Measurements from ENCODE around the gene MYH10. TPM values are rescaled to one million over a fixed set of nuclear protein-coding genes. Genes with fewer than 3 reads are reported as not detected.

MYH10 gene
- total RNA-seq (ENCODE audit: low replicate concordance): 90.8 and 827 TPM in 2 replicates

GRCh38 chr17:8630227-8630801 is at the start of gene MYH10:
Gene MYH10 (minus strand): TSS chr17:8630725. CDS start chr17:8623246, 7,479 bp downstream.

DNA sequence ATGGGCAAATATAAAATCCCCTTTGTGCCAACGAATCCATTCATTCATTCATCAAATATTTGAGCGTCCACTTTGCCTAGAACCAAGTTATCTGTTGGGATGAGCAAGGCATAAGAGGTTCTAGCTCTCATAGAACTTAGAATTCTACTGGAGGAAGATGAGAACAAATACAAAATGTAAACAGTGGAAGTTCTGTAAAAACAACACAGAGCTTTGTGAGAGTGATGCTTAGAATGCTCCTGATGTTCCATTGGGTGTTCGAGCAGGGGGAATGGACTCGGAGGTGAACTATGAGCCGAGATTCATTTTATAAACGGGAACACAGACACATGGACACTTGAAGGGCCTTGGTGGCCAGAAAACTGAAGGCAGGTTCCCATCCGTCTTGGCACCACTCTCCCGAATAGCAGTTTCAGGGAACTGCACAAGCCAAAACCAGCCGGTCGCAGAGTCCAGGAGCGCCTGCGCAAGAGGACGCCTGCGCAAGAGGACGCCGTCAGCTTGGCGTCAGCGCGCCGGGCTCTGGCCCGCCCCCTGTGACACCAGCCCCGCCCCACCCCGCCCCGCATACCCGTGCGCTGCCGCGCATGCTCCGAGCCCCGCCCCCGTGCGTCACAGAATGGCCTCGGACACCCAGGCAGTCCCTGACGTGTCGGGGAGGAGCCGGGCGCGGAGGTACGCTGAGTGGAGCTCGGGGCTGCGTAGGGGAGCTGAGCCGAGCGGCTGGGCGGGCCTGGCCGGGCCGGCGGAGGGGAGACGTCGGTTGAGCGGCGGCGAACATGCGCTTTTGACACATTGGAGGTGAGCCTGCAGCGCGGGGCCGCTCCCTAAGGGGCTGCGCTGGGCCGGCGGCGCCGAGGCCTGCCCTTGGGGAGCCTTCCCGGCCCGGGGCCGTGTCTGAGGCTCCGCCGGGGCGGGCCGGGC is 195.0 kb downstream of the MYH10 start, which contains the start of gene NDEL1:
TSS of gene NDEL1 (plus strand) at position 640 of the 924 bp plus-strand sequence. CDS start 8,388 bp downstream, outside the sequence.

Other genes starting within 250 kb of the MYH10 start
- 3,762 and 6,095 TPM in 2 replicates for gene RPL26, start 247.5 kb downstream of the MYH10 start, total RNA-seq (ENCODE audit: low replicate concordance)
- not detected in 2 replicates for gene RNF222, start 232.9 kb downstream of the MYH10 start, total RNA-seq (ENCODE audit: low replicate concordance)
- gene NDEL1, start 194.8 kb downstream of the MYH10 start, total RNA-seq (ENCODE audit: low replicate concordance): 34.8 and 49.5 TPM in 2 replicates
- 0.23 TPM in 1 of 2 replicates, not detected in the other for gene CCDC42, start 114.1 kb upstream of the MYH10 start, total RNA-seq (ENCODE audit: low replicate concordance)
- gene SPDYE4, start 127.8 kb upstream of the MYH10 start, total RNA-seq (ENCODE audit: low replicate concordance): not detected in 2 replicates
- gene MFSD6L, start 168.6 kb upstream of the MYH10 start, total RNA-seq (ENCODE audit: low replicate concordance): not detected in 2 replicates
- gene PIK3R6, start 236.9 kb upstream of the MYH10 start, total RNA-seq (ENCODE audit: low replicate concordance): not detected in 2 replicates